GM12865 (cell line): ENCODE data around the gene KIF13A.

ENCODE experiments used
- DNase-seq: peaks from one replicate; pipeline ENCODE4 v3.0.0; 2010; ENCODE audit warnings: low read depth
- H3K4me3 ChIP-seq: 2 replicates; pipeline ENCODE4 v1.5.1; 2011; ENCODE audit warnings: mild to moderate bottlenecking, low read depth, low read length, control low read depth
- CTCF ChIP-seq: IDR thresholded peaks from 2 replicates; pipeline ENCODE4 v1.5.1; 2011; ENCODE audit warnings: low read length, control low read depth, low read depth, inconsistent platforms; ENCODE audit not compliant: insufficient read depth; ENCODE audit errors: missing control alignments

Gene KIF13A

GRCh38 chr6:17728551-17729222 lies 258.7 kb downstream of the KIF13A start:
- no peak overlapping the region for H3K4me3 ChIP-seq
- DNase-seq, result no peak
- TF ChIP-seq CTCF, result no peak

DNA sequence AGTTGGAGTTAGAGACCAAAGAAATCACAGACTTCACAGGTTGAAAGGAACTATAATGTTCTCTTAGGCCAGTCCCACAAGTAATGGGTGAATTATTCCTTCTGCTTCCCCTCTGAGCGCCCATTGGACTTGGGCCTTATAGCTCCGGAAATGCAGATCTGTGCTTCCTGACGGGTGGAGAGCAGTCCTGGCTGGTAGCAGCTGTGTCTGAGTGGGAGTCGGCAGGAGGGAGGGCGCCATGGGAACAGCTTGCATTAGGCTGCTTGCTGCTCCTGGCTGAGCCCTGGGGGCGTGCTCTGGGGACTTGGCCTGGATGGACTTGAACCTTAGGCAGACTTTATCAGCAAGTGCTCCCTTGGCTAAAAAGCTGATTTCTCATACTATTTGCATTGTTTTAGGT lies 262.4 kb downstream of the KIF13A start:
- H3K4me3 ChIP-seq, result no peak overlapping the region
- no peak for DNase-seq
- TF ChIP-seq CTCF, result no peak

DNA sequence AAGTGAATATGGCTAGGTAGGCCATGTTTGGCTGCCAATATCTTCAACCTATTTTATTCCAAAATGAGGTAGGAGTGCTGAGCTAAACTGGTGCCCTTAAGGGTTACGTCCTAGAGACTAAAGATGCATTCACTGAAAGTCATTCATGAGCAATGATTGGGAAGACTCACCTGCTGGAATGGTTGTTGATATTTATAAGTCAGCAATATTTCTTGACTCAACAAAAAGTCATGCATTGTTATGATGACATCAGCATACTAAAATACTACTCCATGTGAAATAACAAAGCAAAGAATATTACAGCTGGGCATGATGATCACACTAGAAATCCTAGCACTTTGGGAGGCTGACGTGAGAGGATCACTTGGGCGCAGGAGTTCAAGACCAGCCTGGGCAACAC lies 263.1 kb downstream of the KIF13A start:
- DNase-seq, result no peak
- no peak overlapping the region for H3K4me3 ChIP-seq
- TF ChIP-seq CTCF, result no peak

DNA sequence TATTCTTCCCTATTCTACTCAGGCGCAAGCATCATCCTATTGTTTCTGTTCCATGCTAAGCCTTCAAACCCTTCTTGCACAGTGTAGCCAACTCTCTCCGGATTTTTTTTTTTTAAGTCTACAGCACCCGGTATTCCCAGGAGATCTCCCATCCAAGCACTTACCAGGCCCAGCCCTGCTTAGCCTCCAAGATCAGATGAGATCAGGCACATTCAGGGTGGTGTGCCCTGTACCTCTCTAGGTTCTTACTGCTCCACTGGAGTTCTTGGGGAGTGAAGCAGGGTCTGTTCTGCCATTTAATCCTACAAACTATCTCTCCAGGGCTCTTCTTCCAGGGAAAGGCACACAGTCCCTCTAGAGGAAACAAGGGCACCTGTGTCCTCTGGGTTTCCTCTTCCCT lies 265.8 kb downstream of the KIF13A start:
- DNase-seq, result no peak

GRCh38 chr6:17719323-17720041 lies 268.0 kb downstream of the KIF13A start:
- TF ChIP-seq CTCF, result no peak
- no peak for DNase-seq

More for the DNA sequence above, 265.8 kb downstream of the KIF13A start:
- no peak for TF ChIP-seq CTCF
- no peak overlapping the region for H3K4me3 ChIP-seq

DNA sequence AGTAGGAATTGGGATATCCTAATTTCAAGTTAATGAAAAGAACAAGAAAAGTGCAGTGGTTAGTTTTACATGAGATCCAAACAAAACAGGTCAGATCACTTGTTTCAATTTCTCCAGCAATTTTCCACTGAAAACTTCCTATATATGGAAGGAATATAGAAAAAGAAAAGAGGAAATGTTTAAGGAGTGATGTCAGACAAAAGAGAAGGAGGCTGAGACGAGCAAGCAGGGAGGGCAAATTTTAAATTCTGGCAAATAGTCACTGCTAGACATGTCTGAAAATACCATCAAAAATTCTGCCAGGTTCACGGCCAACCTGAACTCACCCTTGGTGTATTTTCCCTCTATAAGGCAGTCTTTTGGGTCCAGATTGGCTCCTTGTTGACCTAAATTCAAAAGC lies 271.2 kb downstream of the KIF13A start:
- DNase-seq, result no peak
- H3K4me3 ChIP-seq, result no peak overlapping the region
- TF ChIP-seq CTCF, result no peak

More at GRCh38 chr6:17719323-17720041, 268.0 kb downstream of the KIF13A start:
- no peak overlapping the region for H3K4me3 ChIP-seq
